Mammary epithelial cell (primary cell): ENCODE measurements around the gene KMT2D.

Source experiments
- CTCF ChIP-seq, 2 donors: IDR thresholded peaks in 1 of 2; conservative IDR thresholded peaks in 1 of 2; 2 replicates each; pipeline ENCODE4 v1.5.1; 2011 to 2012; ENCODE audit warnings: inconsistent platforms in 2 of 2, low read length in 2 of 2, mild to moderate bottlenecking in 2 of 2, control low read depth in 1 of 2, low read depth in 1 of 2; ENCODE audit not compliant: insufficient read depth in 1 of 2; ENCODE audit errors: extremely low read depth in 1 of 2
- EZH2 ChIP-seq: IDR thresholded peaks from 2 replicates; pipeline ENCODE4 v1.6.1; 2012; ENCODE audit warnings: low read length, inconsistent platforms, borderline replicate concordance

- no peak for TF ChIP-seq CTCF (conservative IDR thresholded peaks at IDR 0.05 in 1 of 2, IDR thresholded peaks at IDR 0.05 in 1 of 2; ENCODE audit: extremely low read depth in 1 of 2, insufficient read depth in 1 of 2, low read depth in 1 of 2, low read length in 2 of 2)
- no peak for TF ChIP-seq EZH2
Measured at GRCh38 chr12:49037947-49038237, 22.7 kb downstream of the KMT2D start.
